ENCODE measurements around the gene CCDC17.

- TF ChIP-seq CTCF (IDR thresholded peaks at IDR 0.05; ENCODE audit: poor library complexity), result no peak
- no peak for TF ChIP-seq EZH2 (IDR thresholded peaks at IDR 0.05; ENCODE audit: borderline replicate concordance)
Observed at GRCh38 chr1:45607404-45608074, 16.3 kb downstream of the CCDC17 start.

All from hepatocyte (in vitro differentiated cells).